NCI-H2107 treated with DMSO at 0.1 percent for 48 hours (cell line): ENCODE results near the gene LRRFIP1.

Source experiments
- DNase-seq: peaks from one replicate; lab custom pipeline; 2025; ENCODE audit not compliant: unreplicated experiment; lab: John Stamatoyannopoulos, UW

Gene LRRFIP1

DNA sequence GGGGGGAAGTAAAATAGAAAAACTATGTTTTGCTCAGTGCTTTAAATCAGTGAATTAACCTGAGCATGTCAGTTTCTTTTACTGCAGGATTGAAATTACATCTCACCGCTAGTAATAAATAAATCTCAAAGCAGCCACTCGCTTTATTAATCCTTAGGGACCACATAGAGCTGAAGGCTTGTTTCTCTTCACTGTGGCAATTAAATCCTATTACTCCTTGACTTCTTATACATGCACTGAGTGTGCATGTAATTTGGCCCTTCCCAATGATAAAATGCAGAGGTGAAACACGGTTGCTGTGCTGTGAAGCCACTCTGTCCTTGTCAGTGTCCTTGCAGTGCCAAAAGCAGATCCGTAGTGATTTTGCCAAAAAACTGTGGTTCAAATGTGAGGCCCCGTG lies 94.1 kb downstream of the LRRFIP1 start:
- DNase-seq: no peak

DNA sequence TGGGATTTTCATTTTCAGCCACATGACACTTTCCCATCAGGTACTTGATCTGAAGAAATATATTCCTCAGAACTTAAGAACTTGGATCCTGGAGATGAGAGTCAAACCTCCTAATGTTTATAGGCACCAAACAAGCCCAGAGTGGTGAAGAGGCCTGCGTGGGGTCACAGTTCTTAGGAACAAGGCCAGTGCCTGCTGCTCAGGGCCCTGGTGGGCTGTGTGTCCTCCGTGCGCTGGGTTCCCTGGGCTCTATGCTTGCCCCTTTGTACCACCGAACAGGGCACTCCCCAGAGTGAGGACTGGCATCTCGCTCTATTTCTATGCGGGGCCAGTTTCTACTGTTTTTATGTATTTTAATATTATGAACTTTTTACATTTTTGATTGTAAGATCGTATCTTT lies 95.2 kb downstream of the LRRFIP1 start:
- DNase-seq: no peak

DNA sequence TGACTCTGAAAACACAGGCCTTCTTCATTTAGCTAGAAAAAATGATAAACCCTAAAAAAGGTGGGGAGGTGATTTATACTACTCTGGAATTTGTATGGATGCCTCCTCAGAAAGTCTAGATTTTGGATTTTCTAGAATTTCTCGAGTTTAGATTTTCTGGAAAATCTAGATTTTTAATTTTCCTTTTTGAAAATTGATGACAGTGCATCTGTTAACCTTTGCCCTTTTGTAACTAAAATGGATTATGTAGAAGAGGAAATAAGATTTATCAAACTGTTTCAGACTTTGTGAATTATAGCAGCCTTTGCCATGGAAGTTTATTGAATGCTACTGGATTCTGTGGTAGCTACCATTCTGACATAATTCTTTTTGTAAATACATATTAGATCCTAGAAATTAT lies 95.6 kb downstream of the LRRFIP1 start:
- no peak for DNase-seq

DNA sequence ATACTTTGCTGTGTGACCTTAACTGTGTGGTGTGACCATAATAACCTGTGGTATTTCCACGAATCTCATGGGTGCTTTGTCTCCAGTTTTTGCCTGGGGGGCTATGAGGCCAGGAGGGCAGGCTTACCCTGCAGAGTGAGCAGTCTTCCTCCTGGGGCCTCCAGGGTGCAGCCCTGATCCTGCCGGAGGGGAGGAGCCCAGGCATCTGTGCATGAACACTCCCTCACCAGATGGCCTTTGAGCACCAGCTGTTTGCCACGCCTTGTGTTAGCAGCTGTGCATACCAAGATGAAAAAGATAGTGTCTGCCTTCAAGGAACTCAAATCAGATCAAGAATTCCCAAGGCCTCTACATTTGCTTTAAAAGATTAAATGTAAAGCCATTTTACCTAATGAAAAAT lies 96.2 kb downstream of the LRRFIP1 start:
- DNase-seq: no peak

DNA sequence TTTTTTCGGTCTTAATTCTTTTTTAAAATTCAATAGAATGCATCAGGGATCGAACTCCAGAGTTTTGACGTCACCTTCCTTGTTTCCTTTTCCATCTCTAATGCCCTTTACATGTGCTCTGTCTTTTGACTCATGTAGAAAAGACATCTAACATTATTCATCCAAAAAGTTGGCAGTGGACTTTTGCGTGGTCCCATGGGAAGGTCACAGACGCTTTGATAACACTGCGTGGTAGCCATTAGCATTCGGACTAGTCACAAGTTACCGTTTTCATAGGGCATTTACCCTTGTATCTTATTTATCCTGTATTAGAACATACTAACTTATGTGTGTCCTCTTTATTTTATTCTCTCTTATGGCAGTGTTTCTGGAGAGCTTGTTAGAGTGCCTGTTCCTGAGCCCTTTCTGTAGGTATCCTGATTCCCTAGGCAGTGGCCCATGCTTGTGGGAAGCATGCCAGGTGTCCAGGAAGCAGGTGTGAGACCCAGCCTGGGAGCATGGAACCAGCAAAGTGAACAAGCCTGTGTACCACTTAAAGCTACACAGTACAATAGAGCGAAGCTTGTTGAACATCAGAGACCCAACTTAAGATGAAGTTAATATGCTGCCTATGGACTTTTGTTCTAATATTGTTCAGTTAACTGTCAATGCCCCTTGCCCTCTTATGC lies 97.6 kb downstream of the LRRFIP1 start:
- peak; percentile 29 for DNase-seq

DNA sequence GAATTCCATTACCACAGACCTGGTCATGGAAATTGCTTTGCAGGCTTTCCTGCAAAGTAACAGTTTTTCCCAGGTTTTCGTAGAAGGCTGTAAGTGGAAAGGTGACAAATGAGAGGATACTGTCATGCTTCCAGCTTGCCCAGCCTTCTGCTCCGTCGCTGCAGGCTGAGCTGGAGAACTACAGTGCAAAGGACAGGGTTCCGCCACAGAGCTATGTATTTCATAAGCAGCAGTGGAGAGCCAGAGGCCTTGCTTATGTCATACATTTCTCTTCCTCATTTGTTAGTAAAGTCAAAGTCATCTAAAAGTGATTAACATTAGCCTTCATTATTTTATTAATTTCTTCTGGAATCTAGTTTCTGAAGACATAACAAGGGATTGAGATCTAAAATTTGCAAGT lies 98.3 kb downstream of the LRRFIP1 start:
- DNase-seq: no peak

DNA sequence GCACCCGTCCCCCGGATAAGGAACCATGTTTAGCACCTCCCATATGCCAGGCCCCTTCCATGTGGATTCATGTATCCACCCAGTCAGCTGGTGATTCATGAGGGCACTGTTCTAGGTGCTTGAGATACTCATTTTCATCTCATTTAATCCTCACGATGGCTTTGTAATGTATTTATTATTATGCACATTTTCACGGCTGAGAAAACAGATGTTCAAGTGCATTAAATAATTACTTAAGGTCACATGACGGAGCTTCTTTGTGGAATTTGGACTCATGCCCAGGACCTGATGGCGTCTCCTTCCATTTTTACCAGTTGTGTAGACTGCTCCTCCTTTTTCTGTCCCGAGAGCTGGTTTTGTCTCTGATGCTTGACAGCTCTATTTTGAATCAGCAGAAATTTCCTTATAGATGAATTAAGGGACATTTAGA lies 99.0 kb downstream of the LRRFIP1 start:
- peak; percentile 73 for DNase-seq

DNA sequence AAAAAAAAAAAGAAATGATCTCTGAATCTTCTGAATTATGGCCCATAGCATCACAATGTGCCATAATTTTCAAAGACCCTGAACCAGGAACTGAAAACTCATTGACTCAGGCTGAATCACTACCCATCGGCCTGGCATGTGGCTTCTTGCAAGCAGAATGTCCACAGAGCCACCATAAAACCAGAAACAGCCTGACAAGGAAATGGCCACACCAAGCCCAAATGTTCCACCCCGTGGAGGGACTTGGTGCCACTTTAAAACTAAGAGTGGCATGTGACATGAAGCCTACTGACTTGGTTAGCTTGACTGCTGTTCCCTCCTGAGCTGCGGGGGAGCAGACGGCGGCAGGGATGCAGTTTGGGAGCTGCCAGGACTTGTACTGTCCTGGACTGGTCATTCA lies 100.0 kb downstream of the LRRFIP1 start:
- DNase-seq: no peak

DNA sequence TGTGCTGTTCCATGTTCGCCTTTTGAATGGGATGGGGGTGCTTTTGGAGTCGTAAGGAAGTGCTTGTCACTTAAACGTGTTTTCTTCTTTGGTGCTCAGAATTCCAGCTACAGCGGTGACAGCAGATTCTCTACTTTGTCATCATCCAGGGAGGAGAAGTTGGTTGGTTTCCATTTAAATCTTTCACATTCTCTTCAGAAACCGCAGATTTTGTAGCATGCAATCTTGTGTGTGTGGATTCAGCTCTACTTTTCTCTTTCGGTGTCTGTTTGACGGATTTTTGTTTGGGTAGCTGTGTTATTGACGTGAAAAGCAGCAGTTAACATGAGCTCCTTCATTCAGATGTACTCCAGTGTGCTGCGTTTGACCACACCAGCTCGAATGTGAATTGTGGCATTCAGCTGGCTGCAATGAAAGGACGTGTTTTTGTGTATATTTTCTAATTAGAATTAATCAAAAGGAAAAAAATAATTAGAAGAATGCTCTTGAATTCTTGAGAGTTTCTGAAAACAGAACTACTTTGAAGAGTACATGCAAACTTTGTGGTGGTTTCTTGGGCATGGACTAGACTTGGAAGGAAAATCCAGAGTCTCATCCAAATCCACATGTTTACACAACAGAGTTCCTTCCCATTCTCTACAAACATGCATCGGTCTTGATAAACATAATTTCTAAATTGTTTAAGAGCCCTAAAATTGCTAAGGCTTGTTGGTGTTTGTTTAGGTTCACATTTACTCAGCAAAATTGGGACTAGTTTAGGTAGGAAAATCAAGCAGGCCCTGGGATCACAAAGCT lies 102.5 kb downstream of the LRRFIP1 start:
- DNase-seq: no peak

DNA sequence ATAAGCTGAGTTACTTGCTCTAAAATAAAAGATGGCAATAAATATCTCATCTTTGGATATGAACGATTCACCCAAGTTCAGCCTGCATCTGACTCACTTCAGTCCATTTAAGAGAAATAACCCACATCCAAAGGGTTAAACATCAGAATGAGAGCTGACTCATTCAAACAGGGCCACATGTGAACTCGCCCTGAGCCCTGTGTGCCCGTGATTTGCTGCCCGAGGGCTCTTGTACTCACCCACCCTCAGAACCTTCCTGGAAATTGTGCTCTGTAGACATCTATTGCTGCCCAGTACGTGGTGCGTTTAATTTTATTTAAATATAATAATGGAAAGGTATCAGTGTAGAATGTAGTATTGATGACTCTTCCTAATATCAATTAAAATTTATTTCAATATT lies 104.3 kb downstream of the LRRFIP1 start:
- DNase-seq: no peak

DNA sequence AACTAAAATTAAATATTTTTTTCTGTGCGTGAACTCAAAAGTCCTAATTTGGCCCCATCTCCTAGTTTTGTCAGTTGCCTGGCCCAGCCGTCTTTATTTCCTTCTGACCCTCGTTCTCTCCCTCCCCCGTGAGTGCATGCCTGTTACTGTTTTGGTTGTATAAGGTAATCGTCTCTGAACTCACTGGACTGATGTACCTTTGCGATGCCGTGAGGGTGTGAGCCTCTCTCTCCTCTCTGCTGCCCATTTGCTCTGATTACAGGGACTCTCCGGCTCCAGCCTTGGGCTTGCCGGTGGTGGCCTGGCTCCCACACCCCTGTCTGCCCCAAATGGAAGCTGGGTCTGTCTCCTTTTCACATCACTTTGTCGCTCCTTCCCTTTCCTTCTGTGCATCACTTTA lies 104.7 kb downstream of the LRRFIP1 start:
- DNase-seq: no peak

DNA sequence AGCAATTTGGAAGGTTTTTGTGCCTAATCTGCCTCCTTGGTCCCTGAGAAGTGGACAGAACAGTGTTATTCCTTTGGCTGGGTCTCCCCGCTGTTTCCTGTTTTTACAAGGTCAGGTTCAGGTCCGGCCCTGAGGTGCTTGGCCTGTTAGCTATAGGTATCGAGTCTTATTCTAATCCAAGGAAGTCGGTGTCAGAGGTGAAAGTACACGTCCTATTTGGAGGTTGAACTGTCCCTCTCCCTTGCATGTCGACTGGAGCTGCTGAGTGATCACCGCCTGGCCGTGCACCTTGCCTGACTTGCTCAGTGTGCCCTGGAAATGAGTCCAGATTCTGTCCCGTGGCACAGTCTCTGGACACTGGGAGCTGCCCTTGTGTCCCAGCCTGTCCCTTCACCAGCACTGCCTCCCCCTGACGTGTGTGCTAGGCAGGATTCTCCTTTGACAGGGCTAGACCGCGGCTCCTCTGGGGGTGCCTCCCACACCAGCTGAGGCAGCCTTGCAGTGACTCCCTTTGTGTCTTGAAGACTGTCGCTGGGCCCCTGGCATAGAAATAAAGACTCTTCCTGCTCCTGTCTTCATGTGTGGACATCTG lies 105.5 kb downstream of the LRRFIP1 start:
- no peak for DNase-seq

DNA sequence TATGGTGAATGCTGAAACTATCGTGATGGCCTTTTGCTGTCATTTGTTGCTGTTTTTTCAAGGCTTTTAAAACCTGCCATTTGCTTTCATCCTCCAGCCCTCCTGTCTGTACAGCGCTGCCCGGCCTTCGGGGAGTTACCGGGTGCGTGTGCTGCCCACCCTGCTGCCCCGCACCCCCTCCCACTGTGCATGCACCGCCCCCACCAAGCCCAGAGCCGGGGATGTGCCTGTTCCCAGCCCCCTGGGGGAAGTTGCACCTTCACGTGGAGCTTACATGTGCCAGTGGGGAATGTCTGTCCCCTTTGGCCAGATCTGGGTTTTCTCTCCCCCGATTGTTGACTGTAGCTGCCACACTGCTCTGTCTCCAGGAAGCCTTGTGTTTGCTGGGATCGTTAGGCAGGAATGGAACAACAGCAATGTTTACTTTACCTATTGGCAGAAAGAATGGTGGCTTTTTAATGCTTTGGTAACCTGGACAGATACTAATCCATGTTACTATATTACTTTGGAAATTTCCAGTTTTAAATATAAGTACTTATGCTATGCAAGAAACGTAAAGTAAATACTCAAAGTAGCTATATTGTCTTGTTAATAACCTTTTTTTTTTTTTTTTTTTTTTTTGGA lies 106.4 kb downstream of the LRRFIP1 start:
- peak; percentile 31 for DNase-seq

DNA sequence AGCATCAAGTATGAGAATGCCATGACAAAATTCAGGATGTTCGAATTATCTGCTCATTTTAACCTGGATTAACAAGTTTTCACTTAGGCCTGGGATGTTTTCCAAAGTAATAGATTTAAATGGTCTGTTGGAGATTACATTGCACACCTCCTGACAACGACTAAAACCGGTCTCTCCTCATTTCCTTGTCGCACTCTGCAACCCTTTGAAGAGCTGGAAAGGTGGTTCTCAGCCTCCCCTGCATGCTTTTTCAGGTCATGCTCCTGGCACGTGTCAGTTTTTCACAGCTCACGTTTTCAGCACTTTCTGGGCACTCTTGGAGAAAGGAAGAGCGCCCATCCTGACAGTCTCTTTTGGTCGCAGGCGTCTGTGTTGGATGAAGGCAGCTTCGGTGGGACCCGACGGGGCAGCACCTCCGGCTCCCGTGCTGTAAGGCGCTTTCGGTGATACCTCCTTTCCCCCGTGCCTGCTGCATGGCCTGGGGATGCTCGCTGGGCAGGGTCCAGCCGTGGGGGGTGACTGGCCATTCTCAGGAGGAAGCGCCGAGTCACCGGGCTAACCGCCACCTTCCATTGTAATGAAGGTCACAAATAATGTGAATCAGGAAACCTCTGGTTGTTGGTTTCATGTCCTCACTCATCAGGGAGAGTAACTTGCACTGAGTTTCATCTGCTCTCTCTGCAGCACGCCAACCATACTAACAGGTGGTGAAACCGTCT lies 107.7 kb downstream of the LRRFIP1 start:
- no peak for DNase-seq

DNA sequence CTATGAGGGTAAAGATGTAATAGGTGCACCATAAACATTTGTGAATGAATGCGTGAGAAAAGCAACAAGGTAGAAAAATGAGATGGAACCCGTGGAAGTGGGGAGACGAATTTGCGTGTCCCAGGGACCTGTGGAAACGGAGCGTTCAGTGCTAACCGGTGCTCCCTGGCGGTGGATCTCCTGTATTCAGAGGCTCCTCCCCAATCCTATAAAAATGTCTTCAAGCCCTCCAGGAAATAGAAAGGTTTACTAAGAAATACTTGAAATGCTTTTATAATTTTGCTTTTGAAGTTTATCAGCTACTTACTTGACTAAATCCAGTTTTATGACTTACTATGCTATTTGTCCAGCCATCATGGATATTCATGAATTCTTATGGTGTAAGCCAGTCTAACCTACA lies 108.4 kb downstream of the LRRFIP1 start:
- DNase-seq: no peak

DNA sequence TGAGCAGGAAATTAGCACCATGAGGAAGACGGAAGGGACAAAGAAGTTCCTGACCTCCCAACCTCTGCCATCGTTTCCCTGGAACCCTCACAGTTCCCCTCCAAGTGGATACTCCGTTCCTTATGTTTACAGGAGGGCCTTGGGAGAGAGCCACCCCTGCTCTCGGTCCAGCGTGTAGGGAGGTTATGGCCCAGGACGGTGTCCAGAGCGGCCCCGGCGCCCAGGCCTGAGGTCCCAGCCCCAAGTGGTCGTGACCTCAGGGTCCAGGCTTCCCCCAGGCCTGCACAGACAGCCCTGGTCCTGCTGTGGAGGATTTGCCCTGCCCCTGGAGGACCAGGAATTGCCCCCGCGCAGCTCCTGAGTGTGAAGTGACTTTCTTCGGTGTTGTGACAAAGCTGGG lies 109.4 kb downstream of the LRRFIP1 start:
- DNase-seq: no peak

DNA sequence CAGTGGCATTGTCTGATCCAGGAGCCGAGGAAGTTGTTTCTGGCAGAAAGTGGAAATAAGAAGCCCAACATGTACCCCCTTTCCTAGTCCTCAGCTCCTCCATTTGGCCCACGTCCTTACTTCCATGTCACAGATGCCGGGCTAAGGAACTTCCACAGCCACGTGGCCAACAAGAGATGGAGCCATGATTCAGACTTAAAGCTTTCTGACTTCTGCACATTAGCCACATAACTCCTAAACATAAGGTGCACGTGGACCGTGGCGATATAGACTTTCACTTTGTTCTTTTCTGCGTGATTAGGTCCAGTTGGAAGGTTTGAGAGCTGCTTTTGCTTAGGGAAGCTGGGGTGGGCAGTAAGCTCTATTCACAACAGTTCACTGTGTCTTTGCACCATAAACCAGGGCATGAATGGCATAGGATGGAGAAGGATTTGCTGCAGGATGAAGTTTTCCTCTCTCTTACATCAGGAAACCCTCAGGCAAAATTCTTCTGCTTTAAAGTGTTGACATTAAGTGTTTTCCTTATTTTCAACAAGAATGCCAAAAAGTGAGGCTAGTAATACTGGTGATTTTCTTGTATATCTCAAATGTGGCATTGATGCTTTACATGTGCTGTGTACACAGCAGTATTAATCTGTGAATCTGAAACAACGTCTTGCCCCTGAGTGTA lies 109.9 kb downstream of the LRRFIP1 start:
- DNase-seq: no peak

DNA sequence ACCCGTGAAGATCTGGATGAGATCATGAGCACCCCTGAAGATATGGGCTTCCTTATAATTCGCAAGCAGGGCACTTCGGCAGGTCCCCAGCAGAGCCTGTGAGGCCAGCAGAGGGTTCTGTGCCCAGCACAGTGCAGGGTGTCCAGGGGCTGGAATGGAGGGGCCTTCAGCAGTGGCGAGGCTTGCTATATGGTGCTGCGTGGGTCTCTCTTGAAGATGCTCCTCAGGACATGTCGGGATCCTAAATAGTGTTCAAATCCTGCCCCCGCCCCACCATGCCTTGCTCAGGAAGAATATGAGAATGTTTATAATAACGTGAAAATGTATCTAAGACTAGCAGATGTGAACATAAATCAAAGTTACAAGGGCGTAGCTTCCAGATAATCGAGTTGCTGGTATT lies 110.9 kb downstream of the LRRFIP1 start:
- DNase-seq: no peak

DNA sequence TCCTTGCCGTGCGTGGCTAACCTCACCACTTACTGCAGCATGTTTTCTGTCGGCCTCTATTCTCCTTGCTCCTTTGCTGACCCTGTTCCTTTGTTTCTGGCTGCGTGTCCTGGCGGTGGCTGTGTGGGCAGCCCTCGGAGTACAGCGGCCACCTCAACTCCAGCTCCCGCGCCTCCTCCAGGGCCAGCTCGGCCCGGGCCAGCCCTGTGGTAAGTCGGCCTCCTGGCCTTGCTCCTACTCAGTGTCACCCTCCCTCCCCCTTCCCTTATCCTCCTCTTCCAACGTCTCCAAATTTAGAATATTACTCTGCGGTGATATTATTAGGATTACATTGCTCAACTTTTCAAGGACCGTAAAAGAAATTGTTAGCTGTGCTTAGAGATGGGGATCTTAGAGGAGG lies 111.7 kb downstream of the LRRFIP1 start:
- DNase-seq: no peak

DNA sequence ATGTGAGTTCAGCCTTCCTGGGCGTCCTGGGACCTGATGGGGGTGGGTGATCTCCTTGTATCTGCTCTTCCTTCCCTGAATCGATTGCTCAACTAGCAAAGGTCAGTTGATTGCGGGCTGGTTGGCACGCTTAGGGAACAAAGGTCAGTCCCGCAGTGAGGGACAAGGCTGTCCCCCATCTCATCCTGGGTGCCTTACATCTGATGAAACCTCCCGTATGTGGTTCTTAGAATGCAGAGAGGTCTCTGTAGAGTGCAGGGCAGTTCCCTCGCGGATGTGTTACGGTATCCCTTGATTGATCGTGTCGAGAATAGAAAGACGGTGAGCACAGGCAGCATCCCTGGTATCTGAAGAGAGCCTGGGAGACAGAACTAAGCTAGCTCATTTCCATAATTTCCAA lies 114.8 kb downstream of the LRRFIP1 start:
- DNase-seq: no peak

DNA sequence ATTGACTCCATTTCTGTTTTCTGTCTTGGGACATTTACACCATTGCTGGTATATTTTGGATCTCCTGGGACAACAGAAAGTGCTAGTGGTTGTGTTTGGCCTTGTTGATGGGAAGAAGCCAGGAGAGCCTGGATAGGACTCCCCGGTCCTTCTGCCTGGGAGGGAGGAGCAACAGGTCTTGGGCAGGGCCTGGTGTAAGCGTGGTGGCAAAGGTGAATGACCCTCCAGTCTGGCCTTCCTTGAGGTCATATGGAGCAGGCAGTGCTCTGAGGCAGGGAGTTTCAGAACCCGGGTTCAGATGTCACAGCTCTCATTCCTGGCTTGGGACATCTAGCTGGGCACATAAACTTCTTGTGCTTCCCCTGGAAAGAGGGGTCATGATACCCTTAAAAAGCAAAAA lies 115.2 kb downstream of the LRRFIP1 start:
- DNase-seq: no peak
